Calu3 (cell line): ENCODE results near the gene FRMD6. TPM values are rescaled to one million over a fixed set of nuclear protein-coding genes. Genes with fewer than 3 reads are reported as not detected.

ENCODE experiments used
- BruUV-seq: library from RNA; stranded (reverse); fragments of 400-500 nt; replicated peaks from 2 replicates; lab custom pipeline; 2021; lab: Mats Ljungman, UMichigan
- CTCF ChIA-PET: fragments of 300-600 bp; sonication (Branson Sonifier 250); formaldehyde crosslinking; loops from one replicate; lab custom pipeline; 2022; ENCODE audit warnings: antibody characterized with exemption; lab: Charles Lee
- DNase-seq: peaks from one replicate; pipeline ENCODE4 v3.0.0; 2022
- H3K27ac Mint-ChIP-seq: one replicate; pipeline ENCODE4 v1.8.0; 2022; ENCODE audit warnings: mixed read lengths; ENCODE audit not compliant: unreplicated experiment
- H3K27me3 Mint-ChIP-seq: one replicate; pipeline ENCODE4 v1.8.0; 2022; ENCODE audit warnings: mixed read lengths; ENCODE audit not compliant: unreplicated experiment
- H3K36me3 Mint-ChIP-seq: one replicate; pipeline ENCODE4 v1.8.0; 2022; ENCODE audit warnings: mild to moderate bottlenecking, moderate library complexity, mixed read lengths; ENCODE audit not compliant: insufficient read depth, unreplicated experiment
- H3K4me1 Mint-ChIP-seq: one replicate; pipeline ENCODE4 v1.8.0; 2022; ENCODE audit warnings: mild to moderate bottlenecking, low read depth, mixed read lengths; ENCODE audit not compliant: unreplicated experiment
- H3K4me3 Mint-ChIP-seq: one replicate; pipeline ENCODE4 v1.8.0; 2022; ENCODE audit warnings: mild to moderate bottlenecking, low read depth, moderate library complexity, mixed read lengths; ENCODE audit not compliant: unreplicated experiment
- H3K9me3 Mint-ChIP-seq: one replicate; pipeline ENCODE4 v1.8.0; 2022; ENCODE audit warnings: low read depth, mixed read lengths; ENCODE audit not compliant: unreplicated experiment
- intact Hi-C: fragments of 100-400 bp; cut with micrococcal nuclease; formaldehyde crosslinking; loops from one replicate; pipeline ENCODE4 v1.10.0; 2022; ENCODE audit not compliant: unreplicated experiment
- total RNA-seq: library from RNA; stranded (reverse); gene quantifications from 2 replicates; pipeline ENCODE4 v1.2.3, GENCODE V29; 2022
- TF ChIP-seq, protein P1 (sequence below): fragments of 200-600 bp; IDR thresholded peaks from one replicate; pipeline ENCODE4 v1.8.0; 2022; ENCODE audit warnings: antibody characterized with exemption; ENCODE audit not compliant: unreplicated experiment

Gene FRMD6
- total RNA-seq, 1 experiment from 2014 or later, result 33.3 TPM

GRCh38 chr14:51681411-51681810, 29.7 kb downstream of the FRMD6 start:
- no peak for DNase-seq
- Mint-ChIP-seq H3K27me3 (no peaks in the 10 kb centered on the region), H3K4me3 (no peak overlapping the region), H3K36me3 (no peaks in the 10 kb centered on the region), H3K27ac (no peak overlapping the region), H3K4me1 (peaks cover 9% of the 10 kb centered on the region), H3K9me3 (no peaks in the 10 kb centered on the region)
- intact Hi-C loops, result no loop called here
- TF ChIP-seq, protein P1, sequence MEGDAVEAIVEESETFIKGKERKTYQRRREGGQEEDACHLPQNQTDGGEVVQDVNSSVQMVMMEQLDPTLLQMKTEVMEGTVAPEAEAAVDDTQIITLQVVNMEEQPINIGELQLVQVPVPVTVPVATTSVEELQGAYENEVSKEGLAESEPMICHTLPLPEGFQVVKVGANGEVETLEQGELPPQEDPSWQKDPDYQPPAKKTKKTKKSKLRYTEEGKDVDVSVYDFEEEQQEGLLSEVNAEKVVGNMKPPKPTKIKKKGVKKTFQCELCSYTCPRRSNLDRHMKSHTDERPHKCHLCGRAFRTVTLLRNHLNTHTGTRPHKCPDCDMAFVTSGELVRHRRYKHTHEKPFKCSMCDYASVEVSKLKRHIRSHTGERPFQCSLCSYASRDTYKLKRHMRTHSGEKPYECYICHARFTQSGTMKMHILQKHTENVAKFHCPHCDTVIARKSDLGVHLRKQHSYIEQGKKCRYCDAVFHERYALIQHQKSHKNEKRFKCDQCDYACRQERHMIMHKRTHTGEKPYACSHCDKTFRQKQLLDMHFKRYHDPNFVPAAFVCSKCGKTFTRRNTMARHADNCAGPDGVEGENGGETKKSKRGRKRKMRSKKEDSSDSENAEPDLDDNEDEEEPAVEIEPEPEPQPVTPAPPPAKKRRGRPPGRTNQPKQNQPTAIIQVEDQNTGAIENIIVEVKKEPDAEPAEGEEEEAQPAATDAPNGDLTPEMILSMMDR, result no peak
- no TSS peak for BruUV-seq
- CTCF ChIA-PET, result interaction anchor here (0.8 kb wide), 1 partner anchor 90 kb away, joined by 3 read pairs; no protein-coding TSS in a partner anchor

GRCh38 chr14:51682411-51682810, 30.7 kb downstream of the FRMD6 start:
- TF ChIP-seq, protein P1, result no peak
- H3K9me3 Mint-ChIP-seq, result no peaks in the 10 kb centered on the region

DNA sequence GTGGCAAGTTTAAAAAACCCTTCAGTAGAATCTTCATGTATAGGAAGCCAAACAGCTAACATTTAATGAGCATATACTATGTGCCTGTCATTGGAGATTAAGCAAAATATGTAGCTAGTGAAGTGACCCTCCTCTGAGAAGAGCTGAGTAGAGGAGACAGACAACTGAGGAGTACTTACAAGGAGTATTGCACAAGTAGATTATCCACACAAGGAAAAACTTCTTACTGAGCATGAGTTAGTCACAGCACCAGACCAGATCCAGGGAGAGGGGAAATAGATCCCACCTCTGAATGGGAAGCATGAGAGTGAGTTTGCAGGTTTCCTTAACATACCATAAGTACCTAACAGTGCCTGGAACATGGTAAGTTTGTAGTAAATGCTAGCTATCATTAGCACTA, 33.0 kb downstream of the FRMD6 start:
- CTCF ChIA-PET, result no interaction called here
- no peaks in the 10 kb centered on the region for H3K9me3 Mint-ChIP-seq

More at GRCh38 chr14:51682411-51682810, 30.7 kb downstream of the FRMD6 start:
- DNase-seq, result no peak
- Mint-ChIP-seq H3K4me1 (no peaks in the 10 kb centered on the region), H3K36me3 (no peaks in the 10 kb centered on the region), H3K27ac (no peak overlapping the region), H3K27me3 (no peaks in the 10 kb centered on the region), H3K4me3 (no peak overlapping the region)
- CTCF ChIA-PET, result interaction anchor here (0.8 kb wide), 1 partner anchor 89 kb away, joined by 3 read pairs; no protein-coding TSS in a partner anchor
- intact Hi-C loops, result no loop called here
- BruUV-seq, result no TSS peak

GRCh38 chr14:51691176-51691575, 39.5 kb downstream of the FRMD6 start:
- no peaks in the 10 kb centered on the region for H3K36me3 Mint-ChIP-seq
- TF ChIP-seq, protein P1, result no peak
- CTCF ChIA-PET, result interaction anchor here (0.6 kb wide), 1 partner anchor 38 kb away, joined by 3 read pairs; no protein-coding TSS in a partner anchor
- BruUV-seq, result no TSS peak
- H3K9me3 Mint-ChIP-seq, result no peaks in the 10 kb centered on the region
- H3K27me3 Mint-ChIP-seq, result no peaks in the 10 kb centered on the region
- DNase-seq, result no peak
- no peak overlapping the region for H3K27ac Mint-ChIP-seq
- H3K4me3 Mint-ChIP-seq, result no peak overlapping the region
- intact Hi-C loops, result no loop called here
- H3K4me1 Mint-ChIP-seq, result no peaks in the 10 kb centered on the region

More for the DNA sequence above, 33.0 kb downstream of the FRMD6 start:
- Mint-ChIP-seq H3K27ac (no peak overlapping the region), H3K4me3 (no peak overlapping the region), H3K36me3 (no peaks in the 10 kb centered on the region), H3K27me3 (no peaks in the 10 kb centered on the region), H3K4me1 (no peaks in the 10 kb centered on the region)
- intact Hi-C loops, result no loop called here
- BruUV-seq, result no TSS peak
- TF ChIP-seq, protein P1, result no peak
- DNase-seq, result no peak
